ENCODE measurements around the gene ENTREP3.

- TF ChIP-seq, protein P1, sequence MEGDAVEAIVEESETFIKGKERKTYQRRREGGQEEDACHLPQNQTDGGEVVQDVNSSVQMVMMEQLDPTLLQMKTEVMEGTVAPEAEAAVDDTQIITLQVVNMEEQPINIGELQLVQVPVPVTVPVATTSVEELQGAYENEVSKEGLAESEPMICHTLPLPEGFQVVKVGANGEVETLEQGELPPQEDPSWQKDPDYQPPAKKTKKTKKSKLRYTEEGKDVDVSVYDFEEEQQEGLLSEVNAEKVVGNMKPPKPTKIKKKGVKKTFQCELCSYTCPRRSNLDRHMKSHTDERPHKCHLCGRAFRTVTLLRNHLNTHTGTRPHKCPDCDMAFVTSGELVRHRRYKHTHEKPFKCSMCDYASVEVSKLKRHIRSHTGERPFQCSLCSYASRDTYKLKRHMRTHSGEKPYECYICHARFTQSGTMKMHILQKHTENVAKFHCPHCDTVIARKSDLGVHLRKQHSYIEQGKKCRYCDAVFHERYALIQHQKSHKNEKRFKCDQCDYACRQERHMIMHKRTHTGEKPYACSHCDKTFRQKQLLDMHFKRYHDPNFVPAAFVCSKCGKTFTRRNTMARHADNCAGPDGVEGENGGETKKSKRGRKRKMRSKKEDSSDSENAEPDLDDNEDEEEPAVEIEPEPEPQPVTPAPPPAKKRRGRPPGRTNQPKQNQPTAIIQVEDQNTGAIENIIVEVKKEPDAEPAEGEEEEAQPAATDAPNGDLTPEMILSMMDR (conservative IDR thresholded peaks at IDR 0.05; ENCODE audit: low read depth, low read length) = no peak
- TF ChIP-seq EZH2 (IDR thresholded peaks at IDR 0.05; ENCODE audit: borderline replicate concordance, low read depth, low read length, poor library complexity, severe bottlenecking) = no peak
These were observed 35.7 kb downstream of the ENTREP3 start for GRCh38 chr1:155219592-155220031.

Measured in A673 (cell line).